Stimulated activated CD8-positive, alpha-beta memory T cell treated with anti-CD3 and anti-CD28 coated beads, Interleukin-12 subunit alpha, Interleukin-12 subunit beta, amount 100 ng/mL, for 4 hours (primary cell): ENCODE results near the gene CBLN3.
A peak's percentile ranks its signal among the peaks of the same experiment; 100 is the strongest.

Source experiments
- DNase-seq: peaks from one replicate; pipeline ENCODE4 v3.0.0-alpha.2; 2020; ENCODE audit warnings: low read depth

CBLN3 gene

GRCh38 chr14:24439257-24439656, 9.8 kb upstream of the CBLN3 start:
- DNase-seq: no peak

- no peak for DNase-seq
Observed at GRCh38 chr14:24438223-24439097, 9.0 kb upstream of the CBLN3 start.

GRCh38 chr14:24437736-24438067, 8.2 kb upstream of the CBLN3 start:
- DNase-seq: no peak

GRCh38 chr14:24437020-24437735, 7.7 kb upstream of the CBLN3 start:
- no peak for DNase-seq

- DNase-seq: no peak
Observed at GRCh38 chr14:24436355-24437019, 7.0 kb upstream of the CBLN3 start.

- DNase-seq: no peak
Observed at GRCh38 chr14:24435998-24436354, 6.5 kb upstream of the CBLN3 start.

GRCh38 chr14:24435192-24435810, 5.8 kb upstream of the CBLN3 start:
- no peak for DNase-seq

GRCh38 chr14:24434676-24435075, 5.2 kb upstream of the CBLN3 start:
- no peak for DNase-seq

GRCh38 chr14:24434036-24434435, 4.6 kb upstream of the CBLN3 start:
- no peak for DNase-seq

GRCh38 chr14:24432259-24433131, 3.0 kb upstream of the CBLN3 start:
- DNase-seq: no peak

- peak; percentile 71 for DNase-seq
Observed at GRCh38 chr14:24431569-24432258, 2.2 kb upstream of the CBLN3 start.

- no peak for DNase-seq
Observed at GRCh38 chr14:24430682-24431568, 1.5 kb upstream of the CBLN3 start.

GRCh38 chr14:24430143-24430681, 744 bp upstream of the CBLN3 start:
- no peak for DNase-seq

GRCh38 chr14:24428628-24429394, 657 bp downstream of the CBLN3 start:
- DNase-seq: no peak

- DNase-seq: no peak
Observed at GRCh38 chr14:24427537-24428508, 1.6 kb downstream of the CBLN3 start.

GRCh38 chr14:24426912-24427536, 2.4 kb downstream of the CBLN3 start:
- no peak for DNase-seq
